Endothelial cell of umbilical vein (primary cell): ENCODE data around the gene TMOD4. TPM values are rescaled to one million over a fixed set of nuclear protein-coding genes. Genes with fewer than 3 reads are reported as not detected.

Source experiments
- BruUV-seq: library from RNA; stranded (reverse); fragments of 400-500 nt; replicated peaks from 2 replicates; lab custom pipeline; 2021; lab: Mats Ljungman, UMichigan
- CTCF ChIA-PET: fragments of 300-600, 350-600 bp; sonication (Branson Sonifier 250); formaldehyde crosslinking; loops from one replicate; lab custom pipeline; 2021; ENCODE audit warnings: antibody characterized with exemption, inconsistent platforms; lab: Charles Lee
- POLR2A ChIA-PET: fragments of 300-600, 350-600 bp; sonication (Branson Sonifier 250); formaldehyde crosslinking; loops from one replicate; lab custom pipeline; 2021; ENCODE audit warnings: antibody characterized with exemption, inconsistent platforms; lab: Charles Lee
- DNase-seq: peaks from one replicate; pipeline ENCODE4 v3.0.0-alpha.2; 2011; ENCODE audit warnings: low read depth, low spot score
- FAIRE-seq: peaks from 2 replicates; lab custom pipeline; 2011; peaks lifted over from hg19 to GRCh38; lab: Jason Lieb, UNC
- H2AFZ ChIP-seq: 2 replicates; pipeline ENCODE4 v1.6.0; 2012; ENCODE audit warnings: low read depth, low read length, control low read depth, inconsistent platforms
- H3K27ac ChIP-seq: 2 replicates; pipeline ENCODE4 v1.5.1; 2011; ENCODE audit warnings: low read depth, mild to moderate bottlenecking, control low read depth, low read length, moderate library complexity; ENCODE audit not compliant: insufficient read depth
- H3K27me3 ChIP-seq, 2 experiments: 2 replicates each; pipeline versions ENCODE4 v1.6.0 to v1.6.1; 2011; ENCODE audit warnings: low read length in 2 of 2, mixed read lengths in 1 of 2; ENCODE audit not compliant: control insufficient read depth in 2 of 2, insufficient read depth in 2 of 2
- H3K36me3 ChIP-seq, 2 experiments: 2 replicates in 1 of 2; 3 replicates in 1 of 2; pipeline ENCODE4 v1.5.1; 2011; ENCODE audit warnings: low read length in 2 of 2, mild to moderate bottlenecking in 1 of 2, moderate library complexity in 1 of 2; ENCODE audit not compliant: control insufficient read depth in 2 of 2, insufficient read depth in 2 of 2; ENCODE audit errors: extremely low read depth in 1 of 2
- H3K4me1 ChIP-seq: 3 replicates; pipeline ENCODE4 v1.5.1; 2011; ENCODE audit warnings: mild to moderate bottlenecking, low read length; ENCODE audit not compliant: control insufficient read depth, insufficient read depth; ENCODE audit errors: extremely low read depth
- H3K4me2 ChIP-seq: 2 replicates; pipeline ENCODE4 v1.6.1; 2011; ENCODE audit warnings: low read length, control low read depth, mixed read lengths; ENCODE audit not compliant: insufficient read depth
- H3K4me3 ChIP-seq, 3 experiments: fragments of 200-600 bp in 1 of 3; sonication (generic), shearing (Covaris generic) in 1 of 3; replicated peaks in 1 of 3; 2 replicates each; pipeline ENCODE4 v1.5.1; 2011 to 2016; ENCODE audit warnings: control low read depth in 3 of 3, low read length in 3 of 3, mild to moderate bottlenecking in 2 of 3, inconsistent platforms in 1 of 3, low read depth in 1 of 3, moderate library complexity in 1 of 3; ENCODE audit not compliant: insufficient read depth in 1 of 3
- H3K79me2 ChIP-seq: 2 replicates; pipeline ENCODE4 v1.6.0; 2012; ENCODE audit warnings: low read length, inconsistent platforms; ENCODE audit not compliant: control insufficient read depth, insufficient read depth
- H3K9ac ChIP-seq: replicated peaks from 2 replicates; pipeline ENCODE3; 2011; ENCODE audit warnings: low read length, control low read depth; ENCODE audit not compliant: insufficient read depth; ENCODE audit errors: extremely low read depth
- H3K9me1 ChIP-seq: replicated peaks from 3 replicates; pipeline ENCODE4 v1.6.0; 2011; ENCODE audit warnings: mild to moderate bottlenecking, low read length; ENCODE audit not compliant: control insufficient read depth, insufficient read depth; ENCODE audit errors: extremely low read depth
- H3K9me3 ChIP-seq: replicated peaks from 2 replicates; pipeline ENCODE4 v1.5.1; 2012; ENCODE audit warnings: low read length, inconsistent platforms; ENCODE audit not compliant: control insufficient read depth, insufficient read depth
- H4K20me1 ChIP-seq: replicated peaks from 2 replicates; pipeline ENCODE3; 2011; ENCODE audit warnings: mild to moderate bottlenecking, low read length; ENCODE audit not compliant: control insufficient read depth, insufficient read depth; ENCODE audit errors: extremely low read depth
- EZH2 ChIP-seq: IDR thresholded peaks from 2 replicates; pipeline ENCODE4 v1.6.1; 2012; ENCODE audit warnings: borderline replicate concordance, low read depth, mild to moderate bottlenecking, moderate library complexity, low read length, inconsistent platforms; ENCODE audit not compliant: severe bottlenecking
- FOS ChIP-seq: IDR thresholded peaks from 2 replicates; pipeline ENCODE4 v1.6.1; 2011; ENCODE audit warnings: mild to moderate bottlenecking, low read length, moderate library complexity, borderline replicate concordance; ENCODE audit not compliant: insufficient read depth
- GATA2 ChIP-seq: IDR thresholded peaks from 2 replicates; pipeline ENCODE4 v1.7.0; 2011; ENCODE audit warnings: low read depth, mild to moderate bottlenecking, moderate library complexity, mixed read lengths, low read length; ENCODE audit not compliant: insufficient read length, insufficient read depth
- JUN ChIP-seq: IDR thresholded peaks from 2 replicates; pipeline ENCODE4 v1.6.1; 2011; ENCODE audit warnings: borderline replicate concordance, low read depth; ENCODE audit not compliant: insufficient read length, insufficient read depth
- MYC ChIP-seq: IDR thresholded peaks from one replicate; pipeline ENCODE4 v1.6.1; 2011; ENCODE audit warnings: mild to moderate bottlenecking, low read depth, low read length
- POLR2A ChIP-seq: IDR thresholded peaks from 2 replicates; pipeline ENCODE4 v1.6.1; 2012; ENCODE audit warnings: low read depth, mild to moderate bottlenecking, control low read depth, low read length
- POLR2AphosphoS5 ChIP-seq: IDR thresholded peaks from 2 replicates; pipeline ENCODE4 v1.6.1; 2012; ENCODE audit warnings: low read depth, mild to moderate bottlenecking, control low read depth, low read length, moderate library complexity; ENCODE audit not compliant: insufficient read depth
- dilution Hi-C: fragments of 300-500 bp; cut with MboI; formaldehyde crosslinking; loops from one replicate; pipeline ENCODE4 v1.15.0; 2019; ENCODE audit warnings: low sequenced_read_pairs; ENCODE audit not compliant: extremely low pct_ligation_motif_present
- intact Hi-C: fragments of 100-400 bp; cut with micrococcal nuclease; formaldehyde crosslinking; loops from one replicate; pipeline ENCODE4 v1.10.0; 2022
- polyA plus RNA-seq, 4 experiments: library from polyadenylated mRNA; depleted of rRNA in 3 of 4; stranded (reverse) in 3 of 4; unstranded in 1 of 4; fragments of >200 nt; gene quantifications; 2 replicates each; pipeline versions ENCODE4 v1.2.1 to v1.2.3, GENCODE V29; 2011 to 2012; ENCODE audit warnings: missing spikeins in 1 of 4
- total RNA-seq: library from RNA; stranded (reverse); gene quantifications from 2 replicates; pipeline ENCODE4 v1.2.3, GENCODE V29; 2021
- TF ChIP-seq, protein P1 (sequence below), 2 donors: IDR thresholded peaks; 1 replicate in 1 of 2; 2 replicates in 1 of 2; pipeline ENCODE4 v1.5.1; 2011; ENCODE audit warnings: low read length in 2 of 2, mild to moderate bottlenecking in 2 of 2, moderate library complexity in 2 of 2, control low read depth in 1 of 2, inconsistent platforms in 1 of 2, low read depth in 1 of 2; ENCODE audit not compliant: insufficient read depth in 1 of 2; ENCODE audit errors: extremely low read depth in 1 of 2
- TF ChIP-seq, protein P2 (sequence below): IDR thresholded peaks from 2 replicates; pipeline ENCODE4 v1.6.1; 2011; ENCODE audit not compliant: insufficient read depth, insufficient read length

Gene TMOD4
- total and polyA plus RNA-seq, 2 donors (not counting 3 experiments of a cell fraction or from before 2014, with no cell fraction given), result 0.22 to 1.4 TPM

DNA sequence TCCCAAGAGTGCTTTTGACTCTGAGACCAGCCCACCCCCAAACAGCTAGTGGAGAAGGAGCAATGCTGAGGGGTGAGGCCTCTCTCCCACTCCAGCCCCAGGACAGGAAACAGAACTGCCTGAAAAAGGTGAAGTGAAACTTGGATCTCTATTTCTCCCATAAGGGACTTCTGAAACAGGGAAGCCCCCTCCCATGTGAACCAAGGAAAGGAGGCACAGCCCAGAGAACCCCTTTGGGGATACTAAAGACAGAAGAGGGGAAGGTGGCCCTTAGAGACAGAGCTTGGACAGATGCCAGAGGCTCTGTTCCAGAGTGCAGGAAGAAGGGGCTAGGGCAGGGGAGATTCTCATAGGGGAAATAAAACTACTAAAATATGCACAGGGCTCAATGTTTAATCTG is 16.4 kb downstream of the TMOD4 start:
- intact Hi-C loops (no loop called here), dilution Hi-C loops (no loop called here)
- Histone ChIP-seq H3K27me3 (no peaks in the 10 kb centered on the region), H3K27ac (no peak overlapping the region), H3K4me2 (no peak overlapping the region), H3K9ac (no peak overlapping the region), H2AFZ (no peak overlapping the region), H3K4me3 (no peak overlapping the region), H3K36me3 (peaks cover 2 to 16% of the 10 kb centered on the region in 2 experiments), H4K20me1 (no peaks in the 10 kb centered on the region), H3K9me3 (no peaks in the 10 kb centered on the region), H3K4me1 (peaks cover 20% of the 10 kb centered on the region), H3K79me2 (peaks cover under 1% of the 10 kb centered on the region), H3K9me1 (no peaks in the 10 kb centered on the region)
- no TSS peak for BruUV-seq
- no peak for FAIRE-seq
- no peak for TF ChIP-seq FOS
- ChIA-PET CTCF (interaction anchor here (1.5 to 11.7 kb wide), 3 partner anchors 58 to 135 kb away, joined by 4 to 623 read pairs (median 7); no protein-coding TSS in a partner anchor), POLR2A (no interaction called here)
- DNase-seq, result no peak

DNA sequence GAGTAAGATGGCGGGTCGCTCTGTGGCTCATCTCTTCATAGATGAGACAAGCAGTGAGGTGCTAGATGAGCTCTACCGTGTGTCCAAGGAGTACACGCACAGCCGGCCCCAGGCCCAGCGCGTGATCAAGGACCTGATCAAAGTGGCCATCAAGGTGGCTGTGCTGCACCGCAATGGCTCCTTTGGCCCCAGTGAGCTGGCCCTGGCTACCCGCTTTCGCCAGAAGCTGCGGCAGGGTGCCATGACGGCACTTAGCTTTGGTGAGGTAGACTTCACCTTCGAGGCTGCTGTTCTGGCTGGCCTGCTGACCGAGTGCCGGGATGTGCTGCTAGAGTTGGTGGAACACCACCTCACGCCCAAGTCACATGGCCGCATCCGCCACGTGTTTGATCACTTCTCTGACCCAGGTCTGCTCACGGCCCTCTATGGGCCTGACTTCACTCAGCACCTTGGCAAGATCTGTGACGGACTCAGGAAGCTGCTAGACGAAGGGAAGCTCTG is 17.0 kb downstream of the TMOD4 start:
- H3K9ac ChIP-seq, result no peak overlapping the region
- intact Hi-C loops, result no loop called here
- no peak overlapping the region for H3K4me2 ChIP-seq
- no peak overlapping the region for H3K4me3 ChIP-seq
- no peaks in the 10 kb centered on the region for H3K9me1 ChIP-seq
- H2AFZ ChIP-seq, result no peak overlapping the region
- CTCF ChIA-PET, result interaction anchor here (1.5 to 11.7 kb wide), 3 partner anchors 57 to 134 kb away, joined by 4 to 623 read pairs (median 7); no protein-coding TSS in a partner anchor
- no peaks in the 10 kb centered on the region for H3K9me3 ChIP-seq
- no peaks in the 10 kb centered on the region for H3K79me2 ChIP-seq
- no peak overlapping the region for H3K27ac ChIP-seq
- DNase-seq (no peak), FAIRE-seq (no peak)
- H4K20me1 ChIP-seq, result no peaks in the 10 kb centered on the region
- peaks cover 18% of the 10 kb centered on the region for H3K4me1 ChIP-seq
- TF ChIP-seq FOS (no peak), EZH2 (no peak), JUN (no peak), POLR2A (no peak), POLR2AphosphoS5 (no peak), MYC (no peak), GATA2 (no peak)
- TF ChIP-seq, protein P1, sequence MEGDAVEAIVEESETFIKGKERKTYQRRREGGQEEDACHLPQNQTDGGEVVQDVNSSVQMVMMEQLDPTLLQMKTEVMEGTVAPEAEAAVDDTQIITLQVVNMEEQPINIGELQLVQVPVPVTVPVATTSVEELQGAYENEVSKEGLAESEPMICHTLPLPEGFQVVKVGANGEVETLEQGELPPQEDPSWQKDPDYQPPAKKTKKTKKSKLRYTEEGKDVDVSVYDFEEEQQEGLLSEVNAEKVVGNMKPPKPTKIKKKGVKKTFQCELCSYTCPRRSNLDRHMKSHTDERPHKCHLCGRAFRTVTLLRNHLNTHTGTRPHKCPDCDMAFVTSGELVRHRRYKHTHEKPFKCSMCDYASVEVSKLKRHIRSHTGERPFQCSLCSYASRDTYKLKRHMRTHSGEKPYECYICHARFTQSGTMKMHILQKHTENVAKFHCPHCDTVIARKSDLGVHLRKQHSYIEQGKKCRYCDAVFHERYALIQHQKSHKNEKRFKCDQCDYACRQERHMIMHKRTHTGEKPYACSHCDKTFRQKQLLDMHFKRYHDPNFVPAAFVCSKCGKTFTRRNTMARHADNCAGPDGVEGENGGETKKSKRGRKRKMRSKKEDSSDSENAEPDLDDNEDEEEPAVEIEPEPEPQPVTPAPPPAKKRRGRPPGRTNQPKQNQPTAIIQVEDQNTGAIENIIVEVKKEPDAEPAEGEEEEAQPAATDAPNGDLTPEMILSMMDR (IDR thresholded peaks at IDR 0.05; ENCODE audit: extremely low read depth in 1 of 2, insufficient read depth in 1 of 2, low read depth in 1 of 2, low read length in 2 of 2), result no peak
- TF ChIP-seq, protein P2, sequence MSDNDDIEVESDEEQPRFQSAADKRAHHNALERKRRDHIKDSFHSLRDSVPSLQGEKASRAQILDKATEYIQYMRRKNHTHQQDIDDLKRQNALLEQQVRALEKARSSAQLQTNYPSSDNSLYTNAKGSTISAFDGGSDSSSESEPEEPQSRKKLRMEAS, result no peak
- H3K27me3 ChIP-seq, result no peaks in the 10 kb centered on the region
- H3K36me3 ChIP-seq, result peaks cover 2 to 16% of the 10 kb centered on the region in 2 experiments
- BruUV-seq, result no TSS peak
- POLR2A ChIA-PET, result no interaction called here
- dilution Hi-C loops, result no loop called here
